ENCODE data around the gene ARHGAP24.

DNA sequence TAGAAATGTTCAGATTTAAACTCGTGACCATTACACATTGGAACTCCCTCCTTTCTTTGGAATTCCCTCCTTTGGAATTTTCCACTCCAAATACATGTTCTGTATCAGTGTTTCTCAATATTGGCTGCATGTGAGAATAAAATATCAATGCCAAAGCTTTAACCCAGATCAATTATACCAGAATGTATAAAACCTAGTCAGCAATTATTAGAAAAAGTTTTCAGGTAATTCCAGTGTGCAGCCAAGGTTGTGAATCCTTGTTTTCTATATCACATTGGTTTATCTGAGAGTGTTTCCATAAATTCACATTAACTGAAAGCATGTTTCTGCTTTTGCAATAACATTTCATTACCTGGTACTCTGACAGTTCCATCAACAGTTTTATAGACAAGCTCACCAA is 490.6 kb downstream of the ARHGAP24 start:
- TF ChIP-seq CTCF (IDR thresholded peaks at IDR 0.05; ENCODE audit: low read depth, low read length, missing input control) (no peak), REST (IDR thresholded peaks at IDR 0.05) (no peak), GABPA (IDR thresholded peaks at IDR 0.05 in 1 of 2, conservative IDR thresholded peaks at IDR 0.05 in 1 of 2) (no peak), FOXA1 (IDR thresholded peaks at IDR 0.05) (no peak), YY1 (IDR thresholded peaks at IDR 0.05) (no peak), TAF1 (conservative IDR thresholded peaks at IDR 0.05) (no peak), RXRA (IDR thresholded peaks at IDR 0.05) (no peak), JUND (IDR thresholded peaks at IDR 0.05) (no peak)

All from liver (tissue), 3 donors.